ENCODE data around the gene CAMKK2.

The CAMKK2 gene

GRCh38 chr12:121237415-121237814 lies 59.1 kb downstream of the CAMKK2 start (continued):
- TF ChIP-seq ZSCAN18 (tag by site-specific recombination; IDR thresholded peaks at IDR 0.05) (no peak), AEBP2 (tag by site-specific recombination; IDR thresholded peaks at IDR 0.05; ENCODE audit: borderline replicate concordance) (no peak), ATF2 (tag by site-specific recombination; IDR thresholded peaks at IDR 0.05; ENCODE audit: low read depth) (no peak)

GRCh38 chr12:121236776-121237175 lies 59.7 kb downstream of the CAMKK2 start:
- Histone ChIP-seq H3K4me1 (ENCODE audit: control insufficient read depth, insufficient read depth, low read length) (no peaks in the 10 kb centered on the region), H3K27ac (ENCODE audit: extremely low read depth, low read depth, low read length) (no peak overlapping the region)

GRCh38 chr12:121233628-121234020 lies 62.9 kb downstream of the CAMKK2 start:
- H3K27ac ChIP-seq (ENCODE audit: extremely low read depth, low read depth, low read length) = no peak overlapping the region
- no peaks in the 10 kb centered on the region for H3K9me3 ChIP-seq (ENCODE audit: control insufficient read depth, insufficient read depth, low read depth, low read length)
- TF ChIP-seq ZBTB7A (tag by site-specific recombination; IDR thresholded peaks at IDR 0.05; ENCODE audit: low read depth) (no peak), ZNF292 (tag by site-specific recombination; IDR thresholded peaks at IDR 0.05; ENCODE audit: borderline replicate concordance, low read depth) (no peak), ZNF341 (tag by site-specific recombination; IDR thresholded peaks at IDR 0.05; ENCODE audit: low read depth) (no peak), ZNF837 (tag by site-specific recombination; IDR thresholded peaks at IDR 0.05) (no peak), ZNF169 (tag by site-specific recombination; IDR thresholded peaks at IDR 0.05) (no peak), ZSCAN23 (tag by site-specific recombination; IDR thresholded peaks at IDR 0.05) (no peak), SP2 (tag by site-specific recombination; IDR thresholded peaks at IDR 0.05) (no peak), ZNF529 (tag by site-specific recombination; IDR thresholded peaks at IDR 0.05; ENCODE audit: insufficient replicate concordance) (no peak), ZNF248 (tag by site-specific recombination; IDR thresholded peaks at IDR 0.05) (no peak), ZNF510 (tag by site-specific recombination; IDR thresholded peaks at IDR 0.05; ENCODE audit: insufficient replicate concordance) (no peak), ZNF488 (tag by site-specific recombination; IDR thresholded peaks at IDR 0.05) (no peak), ZNF239 (tag by site-specific recombination; IDR thresholded peaks at IDR 0.05) (no peak), ZEB2 (tag by site-specific recombination; IDR thresholded peaks at IDR 0.05) (no peak), ZNF280C (tag by site-specific recombination; IDR thresholded peaks at IDR 0.05) (no peak)

More at GRCh38 chr12:121236776-121237175, 59.7 kb downstream of the CAMKK2 start:
- no peaks in the 10 kb centered on the region for H3K9me3 ChIP-seq (ENCODE audit: control insufficient read depth, insufficient read depth, low read depth, low read length)
- no peak for TF ChIP-seq KLF9 (tag by site-specific recombination; IDR thresholded peaks at IDR 0.05; ENCODE audit: low read depth)
- TF ChIP-seq ZNF133 (tag by site-specific recombination; IDR thresholded peaks at IDR 0.05) = no peak
- no peak for TF ChIP-seq ZNF211 (tag by site-specific recombination; IDR thresholded peaks at IDR 0.05; ENCODE audit: low read depth)
- TF ChIP-seq IKZF3 (tag by site-specific recombination; IDR thresholded peaks at IDR 0.05) = no peak
- TF ChIP-seq ZNF311 (tag by site-specific recombination; IDR thresholded peaks at IDR 0.05; ENCODE audit: borderline replicate concordance) = no peak
- TF ChIP-seq ZNF24 (tag by site-specific recombination; IDR thresholded peaks at IDR 0.05) = no peak
- no peak for TF ChIP-seq ZNF174 (tag by site-specific recombination; IDR thresholded peaks at IDR 0.05)
- TF ChIP-seq ZNF48 (tag by site-specific recombination; IDR thresholded peaks at IDR 0.05) = no peak
- no peak for TF ChIP-seq ZNF777 (tag by site-specific recombination; IDR thresholded peaks at IDR 0.05; ENCODE audit: borderline replicate concordance)
- no peak for TF ChIP-seq ZBTB1 (tag by site-specific recombination; IDR thresholded peaks at IDR 0.05)
- no peak for TF ChIP-seq ZNF473 (tag by site-specific recombination; IDR thresholded peaks at IDR 0.05)
- no peak for TF ChIP-seq ZBTB7A (tag by site-specific recombination; IDR thresholded peaks at IDR 0.05; ENCODE audit: low read depth)
- TF ChIP-seq ZNF645 (tag by site-specific recombination; IDR thresholded peaks at IDR 0.05) = no peak
- TF ChIP-seq ZNF16 (tag by site-specific recombination; IDR thresholded peaks at IDR 0.05; ENCODE audit: low read depth) = no peak
- TF ChIP-seq ZNF404 (tag by site-specific recombination; IDR thresholded peaks at IDR 0.05) = no peak
- no peak for TF ChIP-seq ZNF175 (tag by site-specific recombination; IDR thresholded peaks at IDR 0.05)
- POLR2A ChIA-PET = no interaction called here
- H3K36me3 ChIP-seq (ENCODE audit: control insufficient read depth in 2 of 2, insufficient read depth in 1 of 2, low read length in 2 of 2) = peaks cover 8 to 56% of the 10 kb centered on the region in 2 experiments; a peak in 2 of 3 replicates
- CTCF ChIA-PET = no interaction called here
- H3K4me3 ChIP-seq (ENCODE audit: low read depth, low read length) = no peak overlapping the region

More at GRCh38 chr12:121233628-121234020, 62.9 kb downstream of the CAMKK2 start:
- ChIA-PET CTCF (interaction anchor here (0.7 kb wide), 1 partner anchor 926 kb away, joined by 3 read pairs; no protein-coding TSS in a partner anchor), POLR2A (no interaction called here)
- H3K4me3 ChIP-seq (ENCODE audit: low read depth, low read length) = no peak overlapping the region
- H3K4me1 ChIP-seq (ENCODE audit: control insufficient read depth, insufficient read depth, low read length) = no peaks in the 10 kb centered on the region
- H3K36me3 ChIP-seq (ENCODE audit: control insufficient read depth in 2 of 2, insufficient read depth in 1 of 2, low read length in 2 of 2) = peaks cover 8 to 59% of the 10 kb centered on the region in 2 experiments; a peak in 2 of 3 replicates
